IMR-90 (cell line): ENCODE results near the gene DNAJB9. TPM values are rescaled to one million over a fixed set of nuclear protein-coding genes. Genes with fewer than 3 reads are reported as not detected.

ENCODE experiments used
- ATAC-seq: fragments of 200-7000 bp; cut with Tn5 transposase; 2 replicates; pipeline ENCODE4 v1.9.1; 2020; ENCODE audit warnings: low read depth, mild to moderate bottlenecking, moderate library complexity
- BruUV-seq: library from RNA; stranded (reverse); fragments of 400-500 nt; replicated peaks from 2 replicates; lab custom pipeline; 2021; lab: Mats Ljungman, UMichigan
- CTCF ChIA-PET: fragments of 300-600 bp; formaldehyde crosslinking; extraction: SDS; loops from one replicate; lab custom pipeline; 2021; ENCODE audit warnings: antibody characterized with exemption; lab: Yijun Ruan, JAX
- POLR2A ChIA-PET: fragments of 300-600 bp; sonication (Branson Sonifier 250); formaldehyde crosslinking; loops from one replicate; lab custom pipeline; 2022; ENCODE audit warnings: antibody characterized with exemption; ENCODE audit not compliant: unreplicated experiment; lab: Charles Lee
- DNase-seq: peaks from one replicate; pipeline ENCODE4 v3.0.0; 2013
- H2AFZ ChIP-seq: replicated peaks from 2 replicates; pipeline ENCODE3; 2013; ENCODE audit warnings: low read length, mild to moderate bottlenecking; ENCODE audit not compliant: poor library complexity
- H2AK5ac ChIP-seq: 2 replicates; pipeline ENCODE4 v1.6.1; 2013; ENCODE audit warnings: low read depth, low read length, inconsistent platforms
- H2AK9ac ChIP-seq: replicated peaks from 2 replicates; pipeline ENCODE3; 2013; ENCODE audit warnings: mild to moderate bottlenecking, low read depth, low read length, moderate library complexity; ENCODE audit not compliant: poor library complexity
- H2BK120ac ChIP-seq: 2 replicates; pipeline ENCODE4 v1.6.1; 2013; ENCODE audit warnings: low read depth, low read length, inconsistent platforms
- H2BK15ac ChIP-seq: 3 replicates; pipeline ENCODE4 v1.6.1; 2013; ENCODE audit warnings: low read depth, low read length, inconsistent platforms
- H2BK20ac ChIP-seq: 2 replicates; pipeline ENCODE4 v1.6.1; 2013; ENCODE audit warnings: low read depth, mild to moderate bottlenecking, inconsistent platforms, low read length, moderate library complexity
- H2BK5ac ChIP-seq: 2 replicates; pipeline ENCODE4 v1.6.1; 2013; ENCODE audit warnings: mild to moderate bottlenecking, low read depth, low read length, inconsistent platforms; ENCODE audit not compliant: poor library complexity, severe bottlenecking
- H3K14ac ChIP-seq: replicated peaks from 2 replicates; pipeline ENCODE4 v1.6.1; 2013; ENCODE audit warnings: low read depth, low read length, inconsistent platforms
- H3K18ac ChIP-seq: 2 replicates; pipeline ENCODE4 v1.6.1; 2013; ENCODE audit warnings: low read depth, low read length, control low read depth
- H3K23ac ChIP-seq: 2 replicates; pipeline ENCODE4 v1.6.1; 2013; ENCODE audit warnings: low read depth, low read length, inconsistent platforms
- H3K27ac ChIP-seq: 2 replicates; pipeline ENCODE4 v1.5.1; 2013; ENCODE audit warnings: mild to moderate bottlenecking, control low read depth, low read length; ENCODE audit not compliant: insufficient read depth
- H3K27me3 ChIP-seq: 2 replicates; pipeline ENCODE4 v1.6.1; 2013; ENCODE audit warnings: low read length; ENCODE audit not compliant: control insufficient read depth, insufficient read depth
- H3K36me3 ChIP-seq: 2 replicates; pipeline ENCODE4 v1.6.1; 2013; ENCODE audit warnings: low read length, mixed read lengths; ENCODE audit not compliant: control insufficient read depth, insufficient read depth
- H3K4ac ChIP-seq: 2 replicates; pipeline ENCODE4 v1.6.1; 2013; ENCODE audit warnings: low read depth, low read length, inconsistent platforms
- H3K4me1 ChIP-seq: 2 replicates; pipeline ENCODE4 v1.6.1; 2013; ENCODE audit warnings: low read length, mixed read lengths; ENCODE audit not compliant: control insufficient read depth, insufficient read depth
- H3K4me2 ChIP-seq: 2 replicates; pipeline ENCODE4 v1.6.1; 2013; ENCODE audit warnings: low read depth, mild to moderate bottlenecking, control low read depth, low read length, moderate library complexity
- H3K4me3 ChIP-seq: 2 replicates; pipeline ENCODE4 v1.5.1; 2013; ENCODE audit warnings: low read depth, mild to moderate bottlenecking, control low read depth, low read length, moderate library complexity; ENCODE audit not compliant: insufficient read depth
- H3K56ac ChIP-seq: 2 replicates; pipeline ENCODE4 v1.6.1; 2013; ENCODE audit warnings: low read length, inconsistent platforms; ENCODE audit not compliant: insufficient read depth; ENCODE audit errors: extremely low read depth
- H3K79me1 ChIP-seq, 2 experiments: 2 replicates each; pipeline ENCODE4 v1.6.1; 2013; ENCODE audit warnings: low read length in 2 of 2, inconsistent platforms in 1 of 2, low read depth in 1 of 2
- H3K9ac ChIP-seq: 2 replicates; pipeline ENCODE4 v1.6.1; 2013; ENCODE audit warnings: low read depth, low read length, control low read depth
- H3K9me1 ChIP-seq: 2 replicates; pipeline ENCODE4 v1.6.1; 2013; ENCODE audit warnings: low read length, inconsistent platforms; ENCODE audit not compliant: insufficient read depth
- H3K9me3 ChIP-seq: 2 replicates; pipeline ENCODE4 v1.6.1; 2013; ENCODE audit warnings: low read length; ENCODE audit not compliant: control insufficient read depth, insufficient read depth
- H4K20me1 ChIP-seq: 2 replicates; pipeline ENCODE4 v1.6.1; 2013; ENCODE audit warnings: low read length, inconsistent platforms; ENCODE audit not compliant: insufficient read depth
- H4K5ac ChIP-seq: 2 replicates; pipeline ENCODE4 v1.6.1; 2013; ENCODE audit warnings: mild to moderate bottlenecking, low read depth, low read length, control low read depth
- H4K8ac ChIP-seq, 2 experiments: 2 replicates each; pipeline ENCODE4 v1.6.1; 2013; ENCODE audit warnings: low read depth in 2 of 2, low read length in 2 of 2, control low read depth in 1 of 2, inconsistent platforms in 1 of 2
- H4K91ac ChIP-seq: 2 replicates; pipeline ENCODE4 v1.6.1; 2013; ENCODE audit warnings: low read depth, low read length, inconsistent platforms; ENCODE audit not compliant: insufficient read depth
- CEBPB ChIP-seq: IDR thresholded peaks from 2 replicates; pipeline ENCODE4 v1.6.1; 2012; ENCODE audit warnings: low read depth, low read length, improper control_type of control experiment
- CHD1 ChIP-seq: IDR thresholded peaks from 2 replicates; pipeline ENCODE4 v1.6.1; 2012; ENCODE audit warnings: low read depth, low read length, improper control_type of control experiment
- FOS ChIP-seq: fragments of 150-350 bp; IDR thresholded peaks from 2 replicates; pipeline ENCODE4 v1.6.1; 2016; ENCODE audit warnings: low read depth, low read length
- MAZ ChIP-seq: IDR thresholded peaks from 2 replicates; pipeline ENCODE4 v1.6.1; 2012; ENCODE audit warnings: low read depth, mild to moderate bottlenecking, low read length, improper control_type of control experiment, moderate library complexity, borderline replicate concordance
- NFE2L2 ChIP-seq: fragments of 150-350 bp; IDR thresholded peaks from 2 replicates; pipeline ENCODE4 v1.6.1; 2016; ENCODE audit warnings: low read depth, mild to moderate bottlenecking, low read length
- POLR2A ChIP-seq: IDR thresholded peaks from 2 replicates; pipeline ENCODE4 v1.6.1; 2012; ENCODE audit warnings: mild to moderate bottlenecking, low read depth, low read length
- RCOR1 ChIP-seq: IDR thresholded peaks from 2 replicates; pipeline ENCODE4 v1.6.1; 2012; ENCODE audit warnings: mild to moderate bottlenecking, low read length, improper control_type of control experiment; ENCODE audit not compliant: insufficient replicate concordance
- WGBS, 2 experiments: methylation state at CpG; one replicate each; pipeline versions ENCODE4 v1.1.5 to v1.1.7; 2013; ENCODE audit warnings: missing lambda C conversion rate in 2 of 2; ENCODE audit not compliant: insufficient read length in 1 of 2; ENCODE audit errors: extremely low coverage in 2 of 2; 5-methylcytosine and 5-hydroxymethylcytosine counted together
- dilution Hi-C: fragments of 300-500 bp; cut with HindIII; formaldehyde crosslinking; loops from one replicate; pipeline ENCODE4 v1.14.3; 2018; ENCODE audit warnings: low sequenced_read_pairs; ENCODE audit not compliant: unreplicated experiment
- in situ Hi-C: fragments of 300-500 bp; cut with MboI; formaldehyde crosslinking; loops from 3 replicates; pipeline ENCODE4 v1.14.3; 2019; ENCODE audit warnings: low sequenced_read_pairs, inconsistent platforms, mixed read lengths
- intact Hi-C: fragments of 100-400 bp; cut with micrococcal nuclease; formaldehyde crosslinking; loops from 2 replicates; pipeline ENCODE4 v1.10.0; 2022
- polyA plus RNA-seq, 3 experiments: library from polyadenylated mRNA; depleted of rRNA; stranded (reverse); fragments of >200 nt; gene quantifications; 2 replicates each; pipeline ENCODE4 v1.2.3, GENCODE V29; 2012; ENCODE audit warnings: low replicate concordance in 1 of 3
- total RNA-seq: library from RNA; depleted of rRNA; stranded (reverse); fragments of >200 nt; gene quantifications from 2 replicates; pipeline ENCODE4 v1.2.3, GENCODE V29; 2012
- TF ChIP-seq, protein P1 (sequence below): fragments of 150-350 bp; IDR thresholded peaks from 2 replicates; pipeline ENCODE4 v1.6.1; 2016; ENCODE audit warnings: low read depth, mild to moderate bottlenecking, low read length, moderate library complexity, borderline replicate concordance

The DNAJB9 gene
- total and polyA plus RNA-seq, 2 of the 4 experiments (the other 2 are of a cell fraction) = 3.8 to 44.6 TPM

DNA sequence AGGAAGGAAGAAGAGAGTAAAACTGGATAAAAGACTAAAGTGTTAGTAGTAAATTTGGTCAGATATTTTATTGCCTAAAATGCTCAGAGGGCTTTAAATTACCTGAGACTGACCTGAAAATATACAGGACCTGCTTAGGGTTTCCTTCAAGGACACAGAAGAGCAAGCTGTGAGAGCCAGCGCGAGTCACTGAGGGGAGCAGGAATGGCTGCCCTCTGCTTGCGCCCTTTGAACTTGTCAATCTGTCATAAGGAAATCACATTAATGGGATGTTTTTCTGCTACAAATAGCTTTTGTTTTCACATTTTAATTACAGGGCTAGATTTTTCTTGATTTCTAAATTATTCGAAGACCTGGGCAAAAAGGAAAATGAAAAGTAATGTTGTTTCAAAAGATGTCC, 26.9 kb downstream of the DNAJB9 start:
- Histone ChIP-seq H2BK15ac (no peak overlapping the region), H2BK20ac (no peak overlapping the region), H2AFZ (no peak overlapping the region), H3K56ac (no peak overlapping the region), H3K9me1 (no peaks in the 10 kb centered on the region), H3K79me1 (no peaks in the 10 kb centered on the region), H2BK5ac (no peak overlapping the region), H2AK5ac (no peak overlapping the region), H4K5ac (no peak overlapping the region), H3K9ac (no peak overlapping the region), H3K36me3 (no peaks in the 10 kb centered on the region), H3K27ac (no peak overlapping the region), H2BK120ac (no peak overlapping the region), H3K9me3 (no peaks in the 10 kb centered on the region), H3K4me3 (no peak overlapping the region), H2AK9ac (no peak overlapping the region), H3K23ac (no peak overlapping the region), H3K27me3 (peaks cover 2% of the 10 kb centered on the region), H3K18ac (no peak overlapping the region), H4K8ac (no peak overlapping the region), H3K4me2 (no peak overlapping the region), H3K4ac (no peak overlapping the region), H3K4me1 (no peaks in the 10 kb centered on the region), H3K14ac (no peak overlapping the region), H4K20me1 (no peaks in the 10 kb centered on the region), H4K91ac (no peak overlapping the region)
- dilution Hi-C loops = no loop called here
- ChIA-PET POLR2A (no interaction called here), CTCF (no interaction called here)
- TF ChIP-seq, protein P1, sequence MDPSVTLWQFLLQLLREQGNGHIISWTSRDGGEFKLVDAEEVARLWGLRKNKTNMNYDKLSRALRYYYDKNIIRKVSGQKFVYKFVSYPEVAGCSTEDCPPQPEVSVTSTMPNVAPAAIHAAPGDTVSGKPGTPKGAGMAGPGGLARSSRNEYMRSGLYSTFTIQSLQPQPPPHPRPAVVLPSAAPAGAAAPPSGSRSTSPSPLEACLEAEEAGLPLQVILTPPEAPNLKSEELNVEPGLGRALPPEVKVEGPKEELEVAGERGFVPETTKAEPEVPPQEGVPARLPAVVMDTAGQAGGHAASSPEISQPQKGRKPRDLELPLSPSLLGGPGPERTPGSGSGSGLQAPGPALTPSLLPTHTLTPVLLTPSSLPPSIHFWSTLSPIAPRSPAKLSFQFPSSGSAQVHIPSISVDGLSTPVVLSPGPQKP = no peak
- no peak for TF ChIP-seq POLR2A
- no peak for TF ChIP-seq MAZ
- no peak for TF ChIP-seq FOS
- no peak for TF ChIP-seq CHD1
- no peak for TF ChIP-seq RCOR1
- no peak for TF ChIP-seq CEBPB
- TF ChIP-seq NFE2L2 = no peak
- intact Hi-C loops = no loop called here
- ATAC-seq = no peak
- no peak for DNase-seq
- in situ Hi-C loops = no loop called here
- no TSS peak for BruUV-seq
- no CpG with 5 or more reads among the region's 4 CpGs for WGBS, 2 experiments
